NCI-H128 (cell line): ENCODE data around the gene CYP3A7.
"Not testable (repeated sequence)": the region's sequence is repeated elsewhere in the genome, so short reads cannot be mapped to it uniquely, and the experiment has no call there.

Source experiments
- DNase-seq: peaks from one replicate; lab custom pipeline; 2025; ENCODE audit not compliant: unreplicated experiment; lab: John Stamatoyannopoulos, UW

CYP3A7 gene

GRCh38 chr7:99674995-99675742 is 59.8 kb downstream of the CYP3A7 start:
- no peak for DNase-seq

- DNase-seq = no peak
These were observed 62.4 kb downstream of the CYP3A7 start for GRCh38 chr7:99672573-99672972.

GRCh38 chr7:99669782-99670181 is 65.2 kb downstream of the CYP3A7 start:
- no peak for DNase-seq

GRCh38 chr7:99668541-99668940 is 66.5 kb downstream of the CYP3A7 start:
- DNase-seq = no peak

- no peak for DNase-seq
These were observed 67.8 kb downstream of the CYP3A7 start for GRCh38 chr7:99667179-99667578.

GRCh38 chr7:99666013-99666395 is 69.0 kb downstream of the CYP3A7 start:
- no peak for DNase-seq

- DNase-seq = no peak
These were observed 69.5 kb downstream of the CYP3A7 start for GRCh38 chr7:99665312-99666012.

- DNase-seq = not testable (repeated sequence)
These were observed 77.1 kb downstream of the CYP3A7 start for GRCh38 chr7:99657879-99658278.
